ENCODE results near the gene DCC.

Gene DCC, protein sequence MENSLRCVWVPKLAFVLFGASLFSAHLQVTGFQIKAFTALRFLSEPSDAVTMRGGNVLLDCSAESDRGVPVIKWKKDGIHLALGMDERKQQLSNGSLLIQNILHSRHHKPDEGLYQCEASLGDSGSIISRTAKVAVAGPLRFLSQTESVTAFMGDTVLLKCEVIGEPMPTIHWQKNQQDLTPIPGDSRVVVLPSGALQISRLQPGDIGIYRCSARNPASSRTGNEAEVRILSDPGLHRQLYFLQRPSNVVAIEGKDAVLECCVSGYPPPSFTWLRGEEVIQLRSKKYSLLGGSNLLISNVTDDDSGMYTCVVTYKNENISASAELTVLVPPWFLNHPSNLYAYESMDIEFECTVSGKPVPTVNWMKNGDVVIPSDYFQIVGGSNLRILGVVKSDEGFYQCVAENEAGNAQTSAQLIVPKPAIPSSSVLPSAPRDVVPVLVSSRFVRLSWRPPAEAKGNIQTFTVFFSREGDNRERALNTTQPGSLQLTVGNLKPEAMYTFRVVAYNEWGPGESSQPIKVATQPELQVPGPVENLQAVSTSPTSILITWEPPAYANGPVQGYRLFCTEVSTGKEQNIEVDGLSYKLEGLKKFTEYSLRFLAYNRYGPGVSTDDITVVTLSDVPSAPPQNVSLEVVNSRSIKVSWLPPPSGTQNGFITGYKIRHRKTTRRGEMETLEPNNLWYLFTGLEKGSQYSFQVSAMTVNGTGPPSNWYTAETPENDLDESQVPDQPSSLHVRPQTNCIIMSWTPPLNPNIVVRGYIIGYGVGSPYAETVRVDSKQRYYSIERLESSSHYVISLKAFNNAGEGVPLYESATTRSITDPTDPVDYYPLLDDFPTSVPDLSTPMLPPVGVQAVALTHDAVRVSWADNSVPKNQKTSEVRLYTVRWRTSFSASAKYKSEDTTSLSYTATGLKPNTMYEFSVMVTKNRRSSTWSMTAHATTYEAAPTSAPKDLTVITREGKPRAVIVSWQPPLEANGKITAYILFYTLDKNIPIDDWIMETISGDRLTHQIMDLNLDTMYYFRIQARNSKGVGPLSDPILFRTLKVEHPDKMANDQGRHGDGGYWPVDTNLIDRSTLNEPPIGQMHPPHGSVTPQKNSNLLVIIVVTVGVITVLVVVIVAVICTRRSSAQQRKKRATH (N-terminal part only)

DNA sequence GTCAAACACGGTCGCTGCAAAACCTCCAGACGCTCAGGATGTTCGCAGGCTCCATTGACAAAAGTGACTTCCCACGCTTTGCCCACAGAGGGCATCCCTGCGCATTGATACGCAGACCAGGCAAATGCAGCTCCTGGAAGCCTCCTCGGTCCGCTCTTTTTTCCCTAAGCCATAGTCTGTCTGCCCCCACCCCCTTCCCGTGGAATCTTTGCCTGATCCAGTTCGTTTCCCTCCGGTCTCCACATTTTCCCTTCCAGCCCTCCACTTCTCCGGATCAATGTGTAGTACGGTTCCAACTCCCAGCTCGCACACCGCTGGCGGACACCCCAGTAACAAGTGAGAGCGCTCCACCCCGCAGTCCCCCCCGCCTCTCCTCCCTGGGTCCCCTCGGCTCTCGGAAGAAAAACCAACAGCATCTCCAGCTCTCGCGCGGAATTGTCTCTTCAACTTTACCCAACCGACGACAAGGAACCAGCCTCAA lies at the start of gene DCC:
TSS of gene DCC (plus strand) at position 307 of the 481 bp plus-strand sequence. CDS start 591 bp downstream, outside the sequence.
- DNase-seq: peak; percentile 73

DNA sequence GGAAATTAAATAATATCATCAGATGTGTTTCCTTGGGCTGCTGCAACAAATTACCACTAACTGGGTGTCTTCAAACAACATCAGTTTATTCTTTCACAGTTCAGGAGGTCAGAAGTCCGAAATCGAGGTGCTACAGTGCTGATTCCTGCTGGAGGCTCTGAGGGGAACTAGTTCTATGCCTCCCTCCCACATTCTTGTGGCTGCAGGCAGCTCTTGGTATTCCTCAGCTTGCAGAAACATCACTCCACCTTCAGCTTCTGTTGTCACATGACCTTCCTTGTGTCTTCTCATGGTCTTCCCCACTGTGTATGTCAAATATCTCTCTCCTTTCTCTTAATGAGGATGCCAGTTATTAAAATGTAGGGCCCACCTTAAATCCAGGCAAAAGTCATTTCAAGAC lies 29.3 kb upstream of the DCC start:
- DNase-seq: no peak

DNA sequence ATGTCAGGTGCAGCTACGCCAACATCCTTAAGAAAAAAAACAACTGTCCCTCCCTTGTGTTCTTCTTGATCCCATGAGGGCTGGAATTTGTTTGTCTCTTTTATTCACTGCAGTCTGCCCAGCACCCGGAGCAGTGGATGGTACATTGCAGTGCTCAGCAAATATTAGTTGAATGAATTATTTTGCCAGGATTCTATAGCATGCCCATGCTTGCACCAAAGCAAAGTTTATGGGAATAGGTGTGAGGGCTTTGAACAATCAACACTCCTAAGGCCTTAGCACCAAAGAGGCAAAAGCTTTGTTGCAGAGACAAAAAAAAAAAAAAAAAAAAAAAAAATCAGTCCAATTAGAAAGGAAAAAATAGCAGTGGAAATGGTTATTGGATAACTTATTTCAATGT lies 28.7 kb upstream of the DCC start:
- DNase-seq: no peak

DNA sequence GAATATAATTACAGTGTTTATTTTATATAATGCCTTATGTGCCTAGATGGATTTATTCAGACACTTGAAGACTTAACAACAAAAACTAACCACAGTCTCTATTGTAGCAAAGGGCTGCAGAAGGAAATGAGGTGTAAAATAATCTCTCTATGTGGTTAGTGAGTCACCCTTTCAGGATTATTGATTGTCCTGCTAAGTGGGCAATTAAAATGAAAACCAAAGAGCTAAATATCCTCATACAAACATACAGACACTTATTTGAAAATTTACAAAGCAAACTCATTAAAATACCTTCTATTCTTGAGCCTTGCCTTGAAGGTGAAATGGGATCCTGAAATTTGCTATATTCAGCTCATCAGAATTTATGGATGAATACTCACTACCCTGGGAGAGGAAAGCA lies 27.7 kb upstream of the DCC start:
- peak; percentile 23 for DNase-seq

DNA sequence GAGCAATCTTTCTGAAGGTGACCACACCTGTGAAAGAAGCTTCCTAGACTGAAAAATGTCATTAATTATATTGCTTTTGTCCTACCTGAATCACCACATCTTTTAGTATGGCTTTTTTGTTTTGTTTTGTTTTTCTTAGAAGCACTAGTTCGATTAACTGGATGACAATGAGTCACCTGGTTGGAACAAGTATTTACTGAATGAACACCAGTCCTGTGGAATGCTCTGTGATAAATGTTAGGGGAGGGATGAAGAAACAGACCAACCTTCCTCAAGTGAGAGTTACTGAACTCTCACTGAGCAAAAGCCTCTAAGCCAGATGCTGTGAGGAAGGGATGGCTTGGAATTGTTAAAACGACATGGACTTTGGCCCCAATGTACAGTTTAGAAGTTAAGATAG lies 26.8 kb upstream of the DCC start:
- DNase-seq: no peak

DNA sequence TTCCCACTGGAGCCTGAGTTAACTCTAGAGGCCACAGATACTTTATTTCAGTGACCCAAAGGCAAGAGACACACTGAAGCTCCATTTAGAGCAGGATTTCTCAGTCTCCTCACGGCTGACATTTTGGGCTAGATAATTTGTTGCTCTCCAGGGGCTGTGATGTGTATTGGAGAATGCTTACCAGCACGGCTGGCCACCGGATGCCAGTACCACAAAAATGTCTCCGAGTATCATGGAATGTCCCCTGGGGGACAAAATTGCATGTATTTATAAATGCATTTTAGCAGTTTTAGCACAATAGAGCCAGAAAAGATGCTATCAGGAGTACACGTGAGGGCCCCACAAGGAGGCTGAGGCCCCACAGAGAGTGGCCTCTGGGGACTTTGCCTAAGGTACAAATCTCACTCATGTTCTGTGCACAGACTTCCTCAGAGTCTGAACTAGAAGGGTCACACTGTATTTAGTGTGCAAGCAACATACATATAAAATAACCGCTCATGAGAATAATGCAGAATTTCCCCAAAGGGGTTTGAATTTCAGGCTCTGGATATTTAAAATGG lies 20.5 kb upstream of the DCC start:
- no peak for DNase-seq

DNA sequence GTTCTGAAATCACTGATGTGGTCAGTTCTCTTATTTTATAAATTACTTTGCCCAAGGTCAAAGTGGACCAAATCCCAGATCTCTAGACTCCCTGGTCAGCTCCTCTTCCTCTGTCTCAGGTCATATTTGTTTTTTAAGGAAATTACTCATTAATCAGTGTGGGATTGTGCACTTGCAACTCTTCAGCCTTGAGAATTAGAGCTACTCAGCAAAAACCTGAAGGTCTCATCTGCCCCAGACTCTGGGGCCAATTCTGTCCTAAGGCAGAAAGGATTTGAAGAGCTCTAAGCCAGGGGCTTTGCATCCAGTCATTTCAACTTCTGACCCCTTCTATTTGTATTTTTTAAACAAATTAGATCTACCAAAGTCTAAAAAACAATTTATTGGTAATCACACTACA lies 17.7 kb upstream of the DCC start:
- DNase-seq: no peak

DNA sequence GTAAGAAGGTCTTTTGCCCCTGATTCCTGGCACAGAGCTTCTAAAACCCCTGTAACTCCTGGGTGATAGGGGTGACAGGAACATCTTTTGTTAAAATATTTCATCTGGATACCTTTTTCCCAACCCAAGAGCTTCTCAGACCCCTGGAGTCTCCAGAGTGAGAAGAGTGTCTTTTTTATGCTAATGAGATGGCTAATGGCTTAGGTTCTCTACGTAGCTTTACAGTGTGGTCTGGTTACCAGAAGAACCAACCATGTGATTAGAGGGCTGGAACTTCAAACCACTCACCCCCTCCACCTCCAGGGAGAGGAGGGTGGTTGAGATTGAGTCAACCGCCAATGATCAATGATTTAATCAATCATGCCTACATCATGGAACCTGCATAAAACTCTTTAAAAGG lies 16.2 kb upstream of the DCC start:
- no peak for DNase-seq

DNA sequence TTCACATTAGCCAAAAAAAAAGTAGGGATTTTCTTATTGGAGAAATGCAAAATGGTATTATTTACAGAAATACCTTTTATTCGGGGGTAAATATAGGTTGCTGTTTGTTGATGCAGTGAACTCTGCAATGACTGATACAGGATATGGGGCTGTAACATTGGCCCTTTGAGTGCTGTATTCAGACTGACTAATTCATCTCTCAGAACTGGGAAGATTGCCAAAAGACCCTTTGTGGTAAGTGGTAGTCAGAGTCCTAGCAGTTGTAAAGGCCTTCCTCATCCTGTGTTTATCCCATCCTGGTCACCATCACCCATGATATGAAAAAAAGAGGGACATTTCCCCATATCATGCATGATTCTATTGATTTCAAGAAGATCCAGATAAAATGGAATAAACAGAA lies 14.0 kb upstream of the DCC start:
- no peak for DNase-seq

DNA sequence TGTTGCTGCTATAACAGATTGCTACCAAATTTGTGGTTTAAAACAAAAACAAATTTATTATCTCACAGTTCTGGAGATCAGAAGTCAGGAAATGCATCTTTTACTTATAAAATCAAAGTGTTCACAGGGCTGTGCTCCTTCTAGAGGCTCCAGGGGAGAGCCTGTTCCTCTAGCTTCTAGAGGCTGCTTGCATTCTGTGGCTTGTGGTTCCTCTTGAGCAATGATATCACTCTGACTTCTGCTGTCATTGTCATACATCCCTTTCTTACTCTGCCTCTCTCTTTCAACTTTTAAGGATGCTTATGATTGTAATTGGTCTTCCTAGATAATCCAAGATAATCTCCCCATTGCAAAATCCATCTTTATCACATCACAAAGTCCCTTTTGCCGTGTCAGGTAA lies 6.1 kb upstream of the DCC start:
- no peak for DNase-seq

DNA sequence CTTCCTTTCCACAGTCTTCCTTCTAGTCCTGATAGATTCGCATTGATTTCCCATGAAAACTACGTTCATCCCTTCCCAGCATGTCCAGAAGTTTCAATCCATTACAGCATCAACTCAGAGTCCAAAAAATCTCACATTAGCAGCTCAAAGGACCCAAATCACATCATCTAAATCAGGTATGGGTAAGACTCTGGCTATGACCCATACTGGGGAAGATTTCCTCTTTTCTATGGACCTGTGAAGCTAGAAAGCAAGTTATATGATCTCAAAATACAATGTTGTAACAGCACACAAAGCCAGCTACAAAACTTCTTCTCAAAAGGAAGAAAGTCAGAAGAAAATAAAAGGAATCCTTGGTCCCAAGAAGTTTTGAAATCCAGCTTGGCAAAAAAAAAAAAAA lies 5.7 kb upstream of the DCC start:
- no peak for DNase-seq

DNA sequence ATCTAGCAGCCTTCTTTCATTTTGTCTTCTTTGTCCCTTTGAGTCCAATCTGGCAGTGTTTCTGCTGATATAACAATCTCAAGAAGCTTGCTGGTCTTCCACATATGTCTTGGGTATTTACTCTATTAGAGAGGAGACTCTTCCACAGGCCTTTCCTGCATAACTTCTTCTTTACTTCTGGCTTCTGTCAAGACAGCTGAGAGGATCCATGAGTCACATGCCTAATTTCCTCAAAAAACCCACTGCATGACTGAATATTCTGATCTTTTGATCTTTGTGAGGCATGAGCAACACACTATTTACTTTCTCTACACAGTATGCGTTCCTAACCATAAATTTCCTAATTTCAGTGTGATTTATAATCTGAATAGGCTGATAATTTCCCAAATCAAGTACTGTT lies 5.1 kb upstream of the DCC start:
- DNase-seq: no peak

DNA sequence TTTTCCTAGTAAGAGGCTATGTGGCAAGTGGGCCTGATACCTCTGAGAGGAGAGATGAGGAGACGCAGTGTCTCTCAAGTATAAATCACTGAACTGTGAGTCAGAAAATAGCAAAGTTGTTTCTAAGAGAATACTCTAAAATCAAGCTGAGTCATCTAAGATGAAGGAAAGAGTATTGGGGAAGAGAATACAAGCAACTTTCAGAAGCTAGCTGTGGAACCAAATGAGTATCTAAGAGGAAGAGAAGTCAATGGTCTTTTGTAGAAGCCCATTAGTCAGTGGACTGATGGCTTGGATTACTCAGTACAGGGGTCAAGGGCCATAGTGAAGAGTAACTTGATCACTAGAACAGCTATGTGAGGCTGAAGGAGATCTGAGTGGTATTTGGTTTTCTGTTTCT lies 2.7 kb upstream of the DCC start:
- DNase-seq: no peak

DNA sequence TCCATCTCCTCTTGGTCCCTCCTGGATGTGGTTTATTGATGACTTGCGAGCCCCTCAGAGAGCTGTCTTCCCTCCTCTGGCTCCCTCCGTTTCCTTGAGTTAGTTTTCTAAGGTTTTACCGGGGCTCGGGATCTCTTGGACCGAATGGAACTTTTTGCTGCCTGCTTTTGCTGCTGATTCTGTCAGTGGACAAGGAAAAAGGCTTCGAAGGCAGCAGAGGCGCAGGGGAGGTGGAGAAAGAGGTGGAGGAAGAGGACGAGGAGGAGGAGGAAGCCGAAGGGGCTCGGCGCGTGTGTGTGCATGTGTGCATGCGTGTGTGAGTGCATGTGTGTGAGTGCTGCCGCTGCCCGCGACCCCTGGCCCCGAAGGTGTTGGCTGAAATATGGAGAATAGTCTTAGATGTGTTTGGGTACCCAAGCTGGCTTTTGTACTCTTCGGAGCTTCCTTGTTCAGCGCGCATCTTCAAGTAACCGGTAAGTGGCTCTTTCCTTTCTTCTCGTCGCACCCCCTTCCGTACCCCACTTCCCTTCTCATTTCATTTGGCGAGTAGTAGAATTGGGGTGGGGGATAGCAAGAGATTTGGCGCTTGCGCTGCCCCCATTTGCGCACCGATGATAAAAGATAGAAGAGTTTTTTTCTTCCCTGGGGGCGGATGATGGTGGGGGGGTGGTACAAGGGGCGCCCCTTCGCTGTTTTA lies 557 bp downstream of the DCC start:
- peak; percentile 7 for DNase-seq

DNA sequence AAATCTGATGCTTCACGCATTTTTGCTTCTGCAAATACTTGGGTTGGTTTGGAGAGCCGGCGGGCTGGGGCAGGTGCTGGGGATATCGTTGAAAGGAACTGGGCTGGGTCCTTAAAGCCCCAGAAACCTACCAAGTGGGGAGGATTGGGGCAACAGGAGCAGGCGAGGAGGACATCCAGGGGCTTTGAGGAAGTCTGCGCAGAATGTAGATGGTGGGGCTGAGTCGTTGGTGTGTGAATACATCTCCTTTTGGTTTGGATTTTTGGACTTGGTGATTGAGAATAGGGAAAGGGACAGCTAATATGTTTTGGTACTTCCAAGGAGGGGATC lies 1.1 kb downstream of the DCC start:
- no peak for DNase-seq

DNA sequence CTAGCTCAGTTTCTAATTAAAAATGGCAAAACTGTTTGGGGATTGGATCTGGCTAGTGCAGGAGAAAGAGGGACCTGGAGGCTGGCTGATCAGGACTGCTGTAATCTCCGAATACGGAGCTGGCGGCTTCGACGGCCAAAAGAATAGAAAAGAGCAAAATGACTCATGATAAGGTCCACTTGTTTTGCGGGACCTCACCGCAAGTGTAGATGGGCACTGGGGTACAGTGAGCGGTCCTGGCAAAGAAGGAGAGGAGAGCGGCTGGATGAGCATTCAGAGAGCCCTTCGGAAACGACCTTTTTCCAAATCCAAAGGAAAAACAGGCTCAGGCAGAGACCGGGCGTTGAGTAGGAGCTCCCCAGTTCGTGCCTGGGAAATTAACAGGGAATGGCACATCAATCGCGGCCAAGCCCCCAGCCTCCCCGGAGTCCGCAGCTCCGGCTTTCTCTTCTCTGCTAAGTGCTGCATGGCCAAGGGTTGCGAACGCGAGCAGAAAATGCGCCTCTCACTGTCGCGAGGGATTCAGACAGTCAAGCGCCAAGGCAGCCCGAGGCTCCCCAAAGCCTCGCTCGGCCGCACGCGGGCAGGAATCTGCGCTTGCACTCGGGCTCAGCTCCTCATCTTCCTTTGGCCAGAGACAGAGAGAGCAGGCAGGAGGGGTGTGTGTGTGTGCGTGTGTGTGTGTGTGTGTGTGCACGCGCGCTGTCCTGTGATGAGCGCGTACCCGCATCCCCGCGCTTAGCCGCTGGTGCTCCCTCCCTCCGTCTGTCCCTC lies 1.8 kb downstream of the DCC start:
- peak; percentile 12 for DNase-seq

DNA sequence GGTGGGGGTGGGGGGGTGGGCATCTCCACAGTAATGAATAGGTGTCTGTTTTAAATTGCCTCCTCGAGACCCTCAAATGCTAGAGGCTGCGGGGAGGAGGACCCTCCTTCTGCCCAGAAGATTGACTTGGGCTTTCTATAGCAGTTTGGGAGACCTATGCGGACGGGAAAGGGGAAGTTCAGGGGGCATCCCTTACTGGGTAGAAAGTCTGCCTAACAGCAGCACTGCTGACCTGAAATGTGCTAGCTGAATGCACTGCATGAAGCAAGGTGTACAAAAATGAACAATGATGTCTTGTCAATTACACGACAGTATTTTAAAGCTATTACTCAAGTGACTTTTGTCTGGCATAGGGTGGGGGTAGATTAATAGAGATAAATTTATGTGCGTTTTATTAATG lies 2.5 kb downstream of the DCC start:
- no peak for DNase-seq

DNA sequence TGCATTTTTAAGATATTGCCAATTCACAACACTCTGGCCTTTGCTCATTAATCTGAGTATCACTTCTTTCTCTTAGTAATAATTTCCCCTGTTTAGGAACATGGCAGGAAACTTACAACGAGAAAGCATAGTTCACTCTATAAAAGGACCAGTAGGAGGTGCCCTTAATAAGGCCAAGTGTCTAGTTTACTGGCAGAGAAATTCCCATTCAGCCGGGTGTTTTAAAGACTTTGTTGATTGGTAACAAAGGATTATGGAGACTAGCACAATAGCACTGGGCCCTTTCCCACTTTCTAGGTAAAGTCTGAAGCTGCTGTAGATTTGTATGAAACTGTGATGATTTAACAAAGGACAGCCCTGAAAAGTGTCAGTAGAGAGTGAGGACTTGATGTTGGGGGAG lies 3.1 kb downstream of the DCC start:
- peak; percentile 9 for DNase-seq

DNA sequence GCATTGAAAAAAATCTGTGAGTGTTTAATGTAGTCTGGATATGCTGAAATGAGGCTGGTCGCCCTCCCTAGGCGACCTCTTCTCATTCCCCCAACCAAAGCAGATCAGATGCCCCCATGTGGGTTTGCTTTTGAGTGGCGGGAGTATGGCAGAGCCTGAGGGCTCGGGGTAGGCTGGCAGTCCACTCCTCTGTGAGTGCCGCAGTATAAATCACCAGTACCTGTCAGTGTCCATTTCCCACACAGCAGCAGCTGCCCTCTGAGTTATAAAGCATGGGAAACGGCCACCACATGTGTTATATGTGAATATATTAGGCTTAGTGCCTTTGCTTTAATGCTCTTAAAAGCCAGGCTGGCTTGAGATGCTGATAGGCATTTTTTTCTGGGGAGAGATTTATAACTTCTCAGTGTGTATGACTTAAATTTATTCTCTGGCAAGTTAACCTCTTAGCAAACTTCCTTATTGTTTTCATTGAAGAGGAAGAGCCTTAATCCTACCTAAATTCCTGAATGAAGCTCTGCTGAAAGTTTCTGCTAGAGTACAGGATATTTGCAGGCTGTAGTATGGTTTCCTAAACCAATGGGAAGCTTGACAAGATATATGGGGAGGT lies 3.8 kb downstream of the DCC start:
- DNase-seq: no peak

DNA sequence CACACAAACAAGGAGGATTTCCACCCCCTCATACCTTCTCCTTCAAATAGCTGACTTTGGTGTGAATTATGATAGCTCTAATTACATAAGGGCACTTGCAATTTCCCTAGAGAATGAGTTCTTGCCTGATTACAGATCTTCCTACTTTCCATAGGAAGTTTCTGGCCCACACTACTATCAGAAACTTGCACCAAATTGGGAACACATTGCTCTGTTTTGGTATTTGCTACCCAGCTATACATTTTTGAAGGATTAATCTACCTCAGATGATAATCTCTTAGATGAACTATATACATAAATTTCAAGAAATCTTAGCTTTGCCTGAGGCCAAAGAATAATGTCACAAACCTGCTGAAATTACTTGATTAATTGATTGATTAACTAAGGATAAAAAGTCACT lies 4.9 kb downstream of the DCC start:
- no peak for DNase-seq

DNA sequence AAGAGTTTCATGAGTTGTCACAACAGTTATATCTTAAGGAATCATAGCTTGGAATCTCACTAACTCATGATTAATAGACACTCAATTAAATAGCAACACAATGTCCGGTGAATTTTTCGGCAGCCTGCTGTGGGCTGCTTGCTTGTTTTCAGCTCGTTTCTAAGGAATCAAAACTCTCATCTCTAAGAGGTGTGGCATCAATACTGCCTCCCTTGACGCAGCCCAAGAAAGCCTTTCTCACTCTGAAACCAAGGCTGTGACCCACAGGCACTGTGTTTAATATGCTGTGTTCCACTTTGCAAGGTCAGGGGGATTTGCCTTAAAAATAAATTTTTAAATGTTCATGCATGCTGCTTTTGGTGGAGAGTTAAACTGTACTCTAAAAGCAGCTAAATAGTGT lies 5.4 kb downstream of the DCC start:
- DNase-seq: no peak
